ENCODE data around the gene DNM3. TPM values are rescaled to one million over a fixed set of nuclear protein-coding genes. Genes with fewer than 3 reads are reported as not detected.

The DNM3 gene
- total and polyA plus RNA-seq, 7 donors: 0.60 to 13.3 (median 3.9) TPM

DNA sequence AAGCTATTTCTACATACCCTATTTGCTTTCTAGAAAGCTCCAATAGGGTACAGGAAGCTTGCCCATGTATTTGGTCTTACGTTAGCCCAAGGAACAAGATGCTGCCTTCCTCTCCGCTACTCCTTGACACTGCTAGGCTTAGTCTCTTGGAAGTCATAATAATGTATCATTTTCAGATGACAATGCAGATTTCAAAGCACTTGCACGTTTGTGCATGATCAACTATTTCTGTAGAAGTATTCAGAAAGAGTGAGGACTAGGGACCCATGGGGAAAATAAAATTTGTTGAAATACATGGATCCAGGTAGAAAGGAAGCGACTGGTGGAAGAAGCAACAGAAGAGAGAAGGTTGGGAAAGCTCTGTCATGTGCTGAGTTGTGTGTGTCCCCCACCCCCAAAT is 367.3 kb downstream of the DNM3 start:
- Histone ChIP-seq H3K9me3 (no peaks in the 10 kb centered on the region), H3K4me1 (peaks cover 0 to 11% (median 5%) of the 10 kb centered on the region in 4 donors), H3K4me3 (no peak overlapping the region), H3K27me3 (no peaks in the 10 kb centered on the region), H3K36me3 (no peaks in the 10 kb centered on the region), H3K27ac (no peak overlapping the region)
- TF ChIP-seq POLR2AphosphoS5 (IDR thresholded peaks at IDR 0.05) (no peak), EP300 (IDR thresholded peaks at IDR 0.05) (no peak), CTCF (IDR thresholded peaks at IDR 0.05) (no peak), POLR2A (IDR thresholded peaks at IDR 0.05) (no peak)
- intact Hi-C loops (cut with DNase I): no loop called here
- WGBS, 2 donors: 95 to 96% methylated on average over 4 of the region's 4 CpGs
- no peak for DNase-seq

GRCh38 chr1:172211221-172211620 is 369.9 kb downstream of the DNM3 start:
- Histone ChIP-seq H3K4me3 (no peak overlapping the region), H3K4me1 (peaks cover 0 to 11% (median 5%) of the 10 kb centered on the region in 4 donors), H3K9me3 (no peaks in the 10 kb centered on the region), H3K27ac (peak overlapping the region in 1 of 4 donors; percentile 22), H3K36me3 (no peaks in the 10 kb centered on the region), H3K27me3 (no peaks in the 10 kb centered on the region)
- TF ChIP-seq EP300 (IDR thresholded peaks at IDR 0.05): no peak
- no peak for TF ChIP-seq POLR2A (IDR thresholded peaks at IDR 0.05)
- no peak for TF ChIP-seq CTCF (IDR thresholded peaks at IDR 0.05)
- TF ChIP-seq POLR2AphosphoS5 (IDR thresholded peaks at IDR 0.05): no peak
- DNase-seq: no peak
- intact Hi-C loops (cut with DNase I): no loop called here
- WGBS, 2 donors: 83 to 91% methylated on average over 5 of the region's 5 CpGs

GRCh38 chr1:172212124-172212523 is 370.8 kb downstream of the DNM3 start:
- WGBS, 2 donors: 82 to 87% methylated on average over 3 of the region's 3 CpGs
- no peaks in the 10 kb centered on the region for H3K9me3 ChIP-seq
- no peak for DNase-seq
- peaks cover 0 to 11% (median 5%) of the 10 kb centered on the region in 4 donors for H3K4me1 ChIP-seq
- intact Hi-C loops (cut with DNase I): no loop called here
- H3K4me3 ChIP-seq: no peak overlapping the region
- no peaks in the 10 kb centered on the region for H3K36me3 ChIP-seq
- H3K27ac ChIP-seq: no peak overlapping the region
- TF ChIP-seq POLR2A (IDR thresholded peaks at IDR 0.05) (no peak), POLR2AphosphoS5 (IDR thresholded peaks at IDR 0.05) (no peak), CTCF (IDR thresholded peaks at IDR 0.05) (no peak), EP300 (IDR thresholded peaks at IDR 0.05) (no peak)
- H3K27me3 ChIP-seq: no peaks in the 10 kb centered on the region

DNA sequence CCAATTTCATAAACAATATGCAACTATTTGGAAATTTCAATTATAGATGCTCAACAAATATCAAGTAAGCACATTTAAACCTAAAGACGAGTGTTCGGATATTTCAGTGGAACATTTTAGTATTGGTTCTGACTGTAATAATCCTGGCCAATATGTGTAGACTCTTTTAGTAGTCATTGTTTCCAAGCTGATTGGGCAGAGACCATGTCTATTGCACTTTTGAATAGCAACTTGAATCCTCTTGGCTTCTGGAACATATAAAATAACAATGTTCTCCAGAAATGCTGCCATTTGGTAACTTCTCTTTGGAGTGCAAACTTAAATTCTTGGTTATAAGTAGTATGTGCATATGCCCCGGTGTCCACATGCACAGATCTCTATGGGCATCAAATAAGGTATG is 373.7 kb downstream of the DNM3 start:
- H3K4me1 ChIP-seq: peaks cover 0 to 11% (median 5%) of the 10 kb centered on the region in 4 donors
- no peak overlapping the region for H3K4me3 ChIP-seq
- 96 to 97% methylated on average over 3 of the region's 3 CpGs for WGBS, 2 donors

More for the DNA sequence above, 373.7 kb downstream of the DNM3 start:
- no peaks in the 10 kb centered on the region for H3K36me3 ChIP-seq
- H3K27ac ChIP-seq: no peak overlapping the region
- H3K27me3 ChIP-seq: no peaks in the 10 kb centered on the region
- DNase-seq: no peak
- intact Hi-C loops (cut with DNase I): no loop called here
- TF ChIP-seq POLR2A (IDR thresholded peaks at IDR 0.05) (no peak), POLR2AphosphoS5 (IDR thresholded peaks at IDR 0.05) (no peak), EP300 (IDR thresholded peaks at IDR 0.05) (no peak), CTCF (IDR thresholded peaks at IDR 0.05) (no peak)
- H3K9me3 ChIP-seq: no peaks in the 10 kb centered on the region
